Trophoblast cell (in vitro differentiated cells and primary cell): Measurements from ENCODE around the gene ARHGAP25.
A peak's percentile ranks its signal among the peaks of the same experiment; 100 is the strongest.

Experiments
- DNase-seq, 2 donors: peaks; one replicate each; pipeline ENCODE4 v3.0.0-alpha.2; 2016
- H2AFZ ChIP-seq: 2 replicates; pipeline ENCODE4 v1.6.1; 2013; ENCODE audit warnings: low read length, moderate library complexity, mild to moderate bottlenecking; ENCODE audit not compliant: insufficient read depth, poor library complexity
- H2AK5ac ChIP-seq: 2 replicates; pipeline ENCODE4 v1.6.1; 2013; ENCODE audit warnings: mild to moderate bottlenecking, low read length
- H2BK120ac ChIP-seq: 2 replicates; pipeline ENCODE4 v1.6.1; 2013; ENCODE audit warnings: low read length, mild to moderate bottlenecking, moderate library complexity; ENCODE audit not compliant: insufficient read depth, poor library complexity
- H2BK12ac ChIP-seq: 2 replicates; pipeline ENCODE4 v1.6.1; 2013; ENCODE audit warnings: mild to moderate bottlenecking, low read length, moderate library complexity
- H2BK5ac ChIP-seq: 2 replicates; pipeline ENCODE4 v1.6.1; 2013; ENCODE audit warnings: low read length, low read depth, moderate library complexity, mild to moderate bottlenecking; ENCODE audit not compliant: poor library complexity
- H3K14ac ChIP-seq: 2 replicates; pipeline ENCODE4 v1.6.1; 2013; ENCODE audit warnings: mild to moderate bottlenecking, low read length
- H3K18ac ChIP-seq: 2 replicates; pipeline ENCODE4 v1.6.1; 2013; ENCODE audit warnings: mild to moderate bottlenecking, low read length
- H3K23ac ChIP-seq: 2 replicates; pipeline ENCODE4 v1.6.1; 2013; ENCODE audit warnings: low read length
- H3K27ac ChIP-seq: 2 replicates; pipeline ENCODE4 v1.5.1; 2013; ENCODE audit warnings: low read depth, mild to moderate bottlenecking, inconsistent platforms, low read length, moderate library complexity
- H3K27me3 ChIP-seq: 2 replicates; pipeline ENCODE4 v1.6.1; 2013; ENCODE audit warnings: inconsistent platforms, mild to moderate bottlenecking, low read length, moderate library complexity; ENCODE audit not compliant: insufficient read depth
- H3K36me3 ChIP-seq, 2 experiments: 1 replicate in 1 of 2; 2 replicates in 1 of 2; pipeline ENCODE4 v1.6.1; 2013; ENCODE audit warnings: low read length in 2 of 2, mild to moderate bottlenecking in 2 of 2, moderate library complexity in 1 of 2; ENCODE audit not compliant: insufficient read depth in 2 of 2, control insufficient read depth in 1 of 2
- H3K4ac ChIP-seq: 2 replicates; pipeline ENCODE4 v1.6.1; 2013; ENCODE audit warnings: low read depth, mild to moderate bottlenecking, low read length, moderate library complexity
- H3K4me1 ChIP-seq, 2 experiments: 1 replicate in 1 of 2; 2 replicates in 1 of 2; pipeline ENCODE4 v1.6.1; 2013; ENCODE audit warnings: low read length in 2 of 2, mild to moderate bottlenecking in 2 of 2, moderate library complexity in 1 of 2; ENCODE audit not compliant: insufficient read depth in 2 of 2, control insufficient read depth in 1 of 2
- H3K4me2 ChIP-seq: 2 replicates; pipeline ENCODE4 v1.6.1; 2013; ENCODE audit warnings: inconsistent platforms, mild to moderate bottlenecking, low read length, moderate library complexity
- H3K4me3 ChIP-seq: 2 replicates; pipeline ENCODE4 v1.5.1; 2013; ENCODE audit warnings: mild to moderate bottlenecking, low read depth, low read length, inconsistent platforms
- H3K79me1 ChIP-seq: one replicate; pipeline ENCODE4 v1.6.1; 2013; ENCODE audit warnings: low read length
- H3K79me2 ChIP-seq: 2 replicates; pipeline ENCODE4 v1.6.1; 2013; ENCODE audit warnings: low read length, mild to moderate bottlenecking; ENCODE audit not compliant: control insufficient read depth, insufficient read depth, poor library complexity
- H3K9ac ChIP-seq: 2 replicates; pipeline ENCODE4 v1.6.1; 2013; ENCODE audit warnings: mild to moderate bottlenecking, low read length
- H3K9me3 ChIP-seq: 2 replicates; pipeline ENCODE4 v1.6.1; 2013; ENCODE audit warnings: low read depth, mild to moderate bottlenecking, control low read depth, inconsistent platforms, low read length; ENCODE audit not compliant: insufficient read depth
- H4K12ac ChIP-seq: 2 replicates; pipeline ENCODE4 v1.6.1; 2013; ENCODE audit warnings: low read depth, mild to moderate bottlenecking, low read length, moderate library complexity
- H4K8ac ChIP-seq: 2 replicates; pipeline ENCODE4 v1.6.1; 2013; ENCODE audit warnings: low read depth, mild to moderate bottlenecking, low read length, moderate library complexity
- H4K91ac ChIP-seq: one replicate; pipeline ENCODE4 v1.6.1; 2013; ENCODE audit warnings: low read depth, mild to moderate bottlenecking, low read length, moderate library complexity
- WGBS: extraction: QIAGEN DNeasy Blood & Tissue Kit; methylation state at CpG from one replicate; pipeline ENCODE4 v1.1.7; 2013; ENCODE audit warnings: missing lambda C conversion rate; ENCODE audit not compliant: insufficient read length, insufficient coverage; ENCODE audit errors: extremely low coverage; 5-methylcytosine and 5-hydroxymethylcytosine counted together

The ARHGAP25 gene

DNA sequence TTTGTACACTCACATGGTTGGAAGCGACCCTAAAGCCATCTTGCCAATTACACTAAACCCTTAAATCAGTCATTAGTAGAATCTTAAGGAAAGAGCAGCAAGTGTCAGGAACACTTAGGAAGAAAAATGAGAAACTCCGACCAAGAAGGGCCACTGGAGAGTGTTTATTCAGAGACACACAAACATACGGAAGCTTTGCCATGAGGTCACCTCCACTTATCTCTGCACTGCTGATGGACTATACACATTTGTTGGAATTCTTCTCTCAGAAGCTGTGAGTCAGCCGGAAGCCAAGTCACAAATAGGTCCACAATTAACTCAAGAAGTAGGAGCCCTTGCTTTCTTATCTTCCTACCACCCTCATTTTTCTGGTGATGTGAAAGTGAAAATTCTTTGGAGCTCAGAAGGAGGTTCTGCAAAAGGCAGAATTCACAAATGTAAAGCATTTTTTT lies 115.0 kb downstream of the ARHGAP25 start:
- Histone ChIP-seq H2BK5ac (no peak overlapping the region), H4K91ac (no peak overlapping the region), H4K8ac (no peak overlapping the region), H2AK5ac (no peak overlapping the region), H3K27me3 (no peaks in the 10 kb centered on the region), H2AFZ (no peak overlapping the region), H3K79me1 (no peaks in the 10 kb centered on the region), H3K23ac (no peak overlapping the region), H3K36me3 (no peaks in the 10 kb centered on the region), H3K79me2 (no peaks in the 10 kb centered on the region), H3K9ac (no peak overlapping the region), H3K14ac (no peak overlapping the region), H3K4me3 (no peak overlapping the region), H3K9me3 (no peaks in the 10 kb centered on the region), H3K18ac (no peak overlapping the region), H2BK12ac (no peak overlapping the region), H3K4me2 (no peak overlapping the region), H2BK120ac (no peak overlapping the region), H4K12ac (no peak overlapping the region), H3K4ac (no peak overlapping the region), H3K4me1 (no peaks in the 10 kb centered on the region), H3K27ac (no peak overlapping the region)
- WGBS, result no CpG with 5 or more reads among the region's 4 CpGs
- peak; percentile 53 to 69 for DNase-seq

DNA sequence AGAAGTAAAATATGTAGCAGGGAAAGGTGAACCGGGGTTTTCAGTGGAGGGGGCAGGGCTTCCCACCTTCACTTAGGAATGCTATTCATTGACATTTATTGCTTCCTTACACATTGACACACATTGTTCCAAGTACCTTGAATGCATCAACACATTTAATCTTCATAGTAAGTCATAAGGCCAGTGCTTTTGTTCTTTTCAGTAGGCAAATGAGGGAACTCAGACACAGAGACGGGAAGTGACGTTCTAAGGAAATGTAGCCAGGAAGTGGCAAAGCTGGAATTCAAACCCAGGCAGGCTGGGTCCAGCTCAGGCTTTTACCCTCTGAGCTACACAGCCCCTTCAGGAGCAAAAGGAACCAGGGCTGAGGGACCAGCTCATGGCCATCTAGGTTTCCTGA lies 115.9 kb downstream of the ARHGAP25 start:
- Histone ChIP-seq H3K4ac (no peak overlapping the region), H3K18ac (no peak overlapping the region), H3K36me3 (no peaks in the 10 kb centered on the region), H3K14ac (no peak overlapping the region), H3K79me2 (no peaks in the 10 kb centered on the region), H3K79me1 (no peaks in the 10 kb centered on the region), H2BK120ac (no peak overlapping the region), H3K27ac (no peak overlapping the region), H3K23ac (no peak overlapping the region), H2AK5ac (no peak overlapping the region), H3K9me3 (no peaks in the 10 kb centered on the region), H4K8ac (no peak overlapping the region), H2BK12ac (no peak overlapping the region), H3K4me3 (no peak overlapping the region), H3K4me1 (no peaks in the 10 kb centered on the region), H3K4me2 (no peak overlapping the region), H3K9ac (no peak overlapping the region), H4K12ac (no peak overlapping the region), H2AFZ (no peak overlapping the region), H4K91ac (no peak overlapping the region), H3K27me3 (no peaks in the 10 kb centered on the region), H2BK5ac (no peak overlapping the region)
- no peak for DNase-seq
- no CpG with 5 or more reads among the region's 3 CpGs for WGBS

DNA sequence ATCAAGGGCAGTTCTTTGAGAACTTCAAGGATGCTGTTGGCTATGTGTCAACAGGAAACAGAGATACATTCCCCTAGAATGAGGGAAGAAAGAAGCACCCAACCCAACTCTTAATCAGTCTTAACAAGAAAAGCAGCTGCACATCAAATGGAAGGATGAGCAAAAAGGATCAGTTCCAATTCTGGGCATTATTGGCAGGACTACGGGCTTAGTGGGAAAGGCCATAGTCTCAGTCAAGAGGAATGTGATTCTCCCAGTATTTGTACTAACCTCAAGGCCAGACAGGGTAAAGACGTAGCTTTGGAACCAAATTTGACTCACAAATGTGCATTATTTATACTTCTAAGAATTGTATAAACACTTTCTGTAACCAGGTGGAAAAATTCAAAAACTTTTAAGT lies 118.4 kb downstream of the ARHGAP25 start:
- Histone ChIP-seq H3K27me3 (no peaks in the 10 kb centered on the region), H3K36me3 (no peaks in the 10 kb centered on the region), H4K12ac (no peak overlapping the region), H3K27ac (no peak overlapping the region), H2BK12ac (no peak overlapping the region), H3K18ac (no peak overlapping the region), H2BK120ac (no peak overlapping the region), H2AK5ac (no peak overlapping the region), H2BK5ac (no peak overlapping the region), H4K8ac (no peak overlapping the region), H3K23ac (no peak overlapping the region), H3K14ac (no peak overlapping the region), H3K79me2 (no peaks in the 10 kb centered on the region), H3K9ac (no peak overlapping the region), H3K4me1 (no peaks in the 10 kb centered on the region), H3K79me1 (no peaks in the 10 kb centered on the region), H3K9me3 (no peaks in the 10 kb centered on the region), H2AFZ (no peak overlapping the region), H3K4me3 (no peak overlapping the region), H3K4me2 (no peak overlapping the region), H4K91ac (no peak overlapping the region), H3K4ac (no peak overlapping the region)
- peak; percentile 25 to 66 for DNase-seq
- WGBS, result no CpG with 5 or more reads among the region's 2 CpGs

DNA sequence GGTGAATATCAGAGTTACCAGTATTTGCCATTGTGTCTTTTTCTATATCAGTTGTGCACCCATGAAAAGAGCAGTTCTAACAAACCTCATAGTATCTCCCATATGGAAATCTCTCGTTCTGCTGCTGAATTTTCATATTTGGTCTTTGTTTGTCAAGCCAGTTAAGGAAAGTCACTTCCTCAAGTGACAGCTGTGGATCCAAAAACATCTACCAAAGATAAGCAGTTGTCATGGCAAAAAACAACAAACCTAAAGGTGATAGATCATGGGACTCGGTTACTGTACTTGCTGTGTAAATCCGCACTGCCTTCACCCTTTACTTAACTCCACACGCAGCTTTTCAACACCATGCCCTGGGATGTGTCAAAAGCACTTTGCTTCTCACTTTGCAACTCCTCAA lies 119.3 kb downstream of the ARHGAP25 start:
- Histone ChIP-seq H2AK5ac (no peak overlapping the region), H3K4me1 (no peaks in the 10 kb centered on the region), H2BK120ac (no peak overlapping the region), H3K23ac (no peak overlapping the region), H3K9me3 (no peaks in the 10 kb centered on the region), H3K4me2 (no peak overlapping the region), H3K36me3 (no peaks in the 10 kb centered on the region), H4K12ac (no peak overlapping the region), H3K14ac (no peak overlapping the region), H2BK12ac (no peak overlapping the region), H3K4ac (no peak overlapping the region), H3K18ac (no peak overlapping the region), H3K79me2 (no peaks in the 10 kb centered on the region), H4K91ac (no peak overlapping the region), H3K27ac (no peak overlapping the region), H2AFZ (no peak overlapping the region), H3K9ac (no peak overlapping the region), H2BK5ac (no peak overlapping the region), H3K27me3 (no peaks in the 10 kb centered on the region), H3K79me1 (no peaks in the 10 kb centered on the region), H4K8ac (no peak overlapping the region), H3K4me3 (no peak overlapping the region)
- DNase-seq, result peak in 1 of 2 donors; percentile 78
- no CpG with 5 or more reads among the region's 4 CpGs for WGBS
